Measurements from ENCODE around the gene ADORA1.

The ADORA1 gene

DNA sequence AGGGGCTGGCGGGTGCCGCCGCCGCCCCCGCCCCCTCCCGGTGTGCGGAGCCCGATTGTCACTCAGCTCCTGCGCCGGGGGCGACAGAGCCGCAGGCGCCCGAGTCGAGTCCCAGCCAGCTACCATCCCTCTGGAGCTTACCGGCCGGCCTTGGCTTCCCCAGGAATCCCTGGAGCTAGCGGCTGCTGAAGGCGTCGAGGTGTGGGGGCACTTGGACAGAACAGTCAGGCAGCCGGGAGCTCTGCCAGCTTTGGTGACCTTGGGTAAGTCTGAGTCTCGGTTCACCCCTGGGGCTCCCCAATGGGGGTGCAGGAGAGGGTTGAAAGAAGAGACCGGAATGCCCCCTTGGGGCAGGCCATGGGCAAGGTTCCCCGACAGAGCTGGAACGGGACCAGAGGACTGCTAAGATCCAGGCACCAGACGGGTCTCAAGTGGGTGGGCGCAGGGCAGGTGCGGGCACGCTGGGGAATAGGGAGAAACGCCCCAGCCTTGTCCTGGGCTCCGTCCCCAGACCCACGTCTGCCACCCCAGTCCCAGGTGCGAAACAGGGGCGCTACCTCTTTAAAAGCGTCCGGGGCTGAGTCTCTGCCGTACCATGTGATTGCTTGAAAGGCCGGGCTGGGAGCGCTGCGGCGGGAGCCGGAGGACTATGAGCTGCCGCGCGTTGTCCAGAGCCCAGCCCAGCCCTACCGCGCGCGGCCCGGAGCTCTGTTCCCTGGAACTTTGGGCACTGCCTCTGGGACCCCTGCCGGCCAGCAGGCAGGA lies at the start of gene ADORA1:
TSS of gene ADORA1 (plus strand) at position 61 of the 765 bp plus-strand sequence. CDS start 1,116 bp downstream, outside the sequence.
- peak; percentile 77 for DNase-seq (ENCODE audit: insufficient read length, low spot score)
- no peak for FAIRE-seq
- no peak for TF ChIP-seq CTCF (IDR thresholded peaks at IDR 0.05; ENCODE audit: insufficient read depth, missing control alignments)

- DNase-seq (ENCODE audit: insufficient read length, low spot score) (no peak), FAIRE-seq (no peak)
- no peak for TF ChIP-seq CTCF (IDR thresholded peaks at IDR 0.05; ENCODE audit: insufficient read depth, missing control alignments)
Observed at GRCh38 chr1:203077956-203078355, 49.6 kb upstream of the ADORA1 start.

DNA sequence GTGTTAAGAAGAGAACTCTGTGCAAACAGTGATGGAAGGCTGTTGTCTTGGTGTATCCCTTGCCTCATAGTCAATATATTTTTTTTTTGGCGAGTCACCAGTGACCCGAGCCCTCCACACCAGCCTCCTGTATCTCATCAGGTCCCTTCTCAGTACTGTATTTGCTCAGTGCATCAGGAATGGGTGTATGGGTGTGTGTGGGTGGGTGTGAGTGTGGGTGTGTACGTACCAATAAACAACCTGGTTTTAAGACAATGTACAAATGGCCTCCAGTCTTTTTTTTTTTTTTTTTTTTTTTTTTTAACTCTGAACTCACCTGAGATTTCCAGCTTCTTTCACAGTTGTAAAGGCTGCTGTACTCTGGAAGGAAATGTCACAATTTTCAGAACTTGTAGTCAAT lies 49.0 kb upstream of the ADORA1 start:
- DNase-seq (ENCODE audit: insufficient read length, low spot score) (no peak), FAIRE-seq (no peak)
- TF ChIP-seq CTCF (IDR thresholded peaks at IDR 0.05; ENCODE audit: insufficient read depth, missing control alignments): no peak

DNA sequence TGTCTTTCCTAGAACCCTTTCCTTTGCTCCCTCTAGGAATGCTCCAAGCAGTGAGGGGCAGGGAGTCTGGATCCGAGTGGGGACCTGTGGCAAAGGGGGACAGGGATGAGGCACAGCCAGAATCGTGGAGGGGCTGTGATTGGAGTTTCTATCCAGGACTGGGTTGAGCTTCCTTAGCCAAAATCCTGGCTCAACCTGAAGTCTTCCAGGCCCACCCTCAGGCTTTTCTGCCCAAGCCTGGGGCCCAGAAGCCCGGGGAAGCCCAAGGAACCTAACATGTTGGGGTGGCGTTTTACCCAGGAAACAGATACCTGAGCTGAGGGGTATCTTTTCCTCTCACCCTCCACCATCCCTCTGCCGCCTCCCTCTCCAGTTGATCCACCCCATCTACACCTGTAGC lies 47.1 kb upstream of the ADORA1 start:
- no peak for TF ChIP-seq CTCF (IDR thresholded peaks at IDR 0.05; ENCODE audit: insufficient read depth, missing control alignments)
- DNase-seq (ENCODE audit: insufficient read length, low spot score): no peak
- no peak for FAIRE-seq

DNA sequence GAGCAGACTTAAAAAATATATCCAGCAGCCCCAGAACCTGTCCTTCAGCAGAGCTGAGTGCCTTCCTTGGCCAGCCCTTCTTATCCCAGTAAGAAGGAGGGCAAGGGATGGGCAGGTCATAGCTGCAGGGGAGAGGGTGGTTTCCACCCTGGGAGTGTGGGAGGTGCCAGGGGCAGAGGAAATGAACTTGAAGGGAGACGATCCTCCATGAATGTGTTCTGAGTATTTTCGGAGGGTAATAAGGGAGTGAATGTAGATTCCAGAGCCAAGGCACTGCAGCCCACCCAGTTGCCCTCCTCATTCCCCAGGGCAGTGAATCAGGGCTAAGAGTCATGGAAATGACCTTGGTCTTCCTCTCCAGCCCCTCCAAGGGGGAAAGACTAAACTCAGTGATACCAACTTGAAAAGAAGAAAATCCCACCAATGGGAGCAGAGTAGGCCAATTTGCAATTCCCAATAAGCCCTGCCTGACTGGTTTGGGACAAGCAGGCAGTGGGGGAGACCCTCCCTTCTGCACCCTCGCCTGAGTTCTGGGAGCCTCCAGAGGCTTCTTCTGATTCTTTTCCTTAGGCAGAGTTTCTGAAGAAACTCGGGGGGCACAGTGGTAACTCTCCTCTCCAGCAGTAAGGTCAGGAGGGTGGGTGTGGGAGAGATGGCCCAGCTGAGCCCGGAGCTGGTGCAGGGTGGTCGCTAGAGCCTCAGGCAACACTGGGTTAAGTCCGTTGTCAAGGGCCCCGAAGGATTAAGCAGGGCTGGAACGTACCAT lies 45.9 kb upstream of the ADORA1 start:
- DNase-seq (ENCODE audit: insufficient read length, low spot score): no peak
- no peak for FAIRE-seq
- no peak for TF ChIP-seq CTCF (IDR thresholded peaks at IDR 0.05; ENCODE audit: insufficient read depth, missing control alignments)

- no peak for FAIRE-seq
- DNase-seq (ENCODE audit: insufficient read length, low spot score): no peak
- no peak for TF ChIP-seq CTCF (IDR thresholded peaks at IDR 0.05; ENCODE audit: insufficient read depth, missing control alignments)
Observed at GRCh38 chr1:203082231-203082505, 45.4 kb upstream of the ADORA1 start.
